SU-DHL-6 (cell line): ENCODE data around the gene HADH.

Experiments used
- H2AFZ ChIP-seq: fragments of 200-600 bp; sonication (generic); 2 replicates; pipeline ENCODE4 v1.6.1; 2014; ENCODE audit warnings: low read depth, mild to moderate bottlenecking, moderate library complexity, mixed read lengths, antibody characterized with exemption, low read length; ENCODE audit not compliant: severe bottlenecking
- H3F3A ChIP-seq: fragments of 200-600 bp; shearing (Covaris generic); 2 replicates; pipeline ENCODE4 v1.6.0; 2016; ENCODE audit warnings: antibody characterized with exemption, mild to moderate bottlenecking; ENCODE audit not compliant: insufficient read depth
- H3K27ac ChIP-seq: fragments of 200-600 bp; sonication (generic); 2 replicates; pipeline ENCODE4 v1.5.1; 2016; ENCODE audit warnings: low read depth, mild to moderate bottlenecking, low read length, moderate library complexity, mixed read lengths
- H3K27me3 ChIP-seq: fragments of 200-600 bp; sonication (generic), shearing (Covaris generic); 2 replicates; pipeline ENCODE4 v1.6.0; 2014; ENCODE audit warnings: mild to moderate bottlenecking, low read length
- H3K36me3 ChIP-seq: fragments of 200-600 bp; sonication (generic); 2 replicates; pipeline ENCODE4 v1.6.1; 2014; ENCODE audit warnings: mild to moderate bottlenecking, low read length, mixed read lengths
- H3K4me2 ChIP-seq: fragments of 300-600, 200-600 bp; shearing (Covaris generic), sonication (generic); 2 replicates; pipeline ENCODE4 v1.6.0; 2014; ENCODE audit warnings: low read length, low read depth, mild to moderate bottlenecking; ENCODE audit not compliant: poor library complexity, severe bottlenecking
- H3K4me3 ChIP-seq: fragments of 200-600 bp; sonication (generic); 2 replicates; pipeline ENCODE4 v1.5.1; 2014; ENCODE audit warnings: antibody characterized with exemption, low read length, mild to moderate bottlenecking, mixed read lengths; ENCODE audit not compliant: insufficient read depth, poor library complexity, severe bottlenecking
- H3K79me2 ChIP-seq: fragments of 200-600 bp; sonication (generic); 2 replicates; pipeline ENCODE4 v1.6.1; 2014; ENCODE audit warnings: mild to moderate bottlenecking, low read length, moderate library complexity; ENCODE audit not compliant: insufficient read depth
- H3K9ac ChIP-seq: fragments of 200-600 bp; sonication (generic); 2 replicates; pipeline ENCODE4 v1.7.0; 2014; ENCODE audit warnings: mild to moderate bottlenecking, low read length
- H3K9me2 ChIP-seq: fragments of 200-600 bp; sonication (generic); replicated peaks from 2 replicates; pipeline ENCODE4 v1.6.1; 2014; ENCODE audit warnings: low read length; ENCODE audit not compliant: insufficient read depth
- H3K9me3 ChIP-seq: fragments of 200-600 bp; sonication (generic); 2 replicates; pipeline ENCODE4 v1.6.1; 2014; ENCODE audit warnings: low read length, mixed read lengths; ENCODE audit not compliant: insufficient read depth
- H4K20me1 ChIP-seq: fragments of 200-600 bp; sonication (generic); 2 replicates; pipeline ENCODE4 v1.6.1; 2014; ENCODE audit warnings: low read depth, mild to moderate bottlenecking, antibody characterized with exemption, low read length, moderate library complexity, mixed read lengths
- CTCF ChIP-seq: fragments of 200-600 bp; sonication (generic); IDR thresholded peaks from one replicate; pipeline ENCODE4 v1.5.1; 2017; ENCODE audit warnings: antibody characterized with exemption, mild to moderate bottlenecking, low read length, moderate library complexity; ENCODE audit not compliant: insufficient read depth, poor library complexity, severe bottlenecking
- EZH2phosphoT487 ChIP-seq: fragments of 200-600 bp; sonication (generic), shearing (Covaris generic); conservative IDR thresholded peaks from 2 replicates; pipeline ENCODE4 v1.6.1; 2018; ENCODE audit warnings: mild to moderate bottlenecking, antibody characterized with exemption, low read length, moderate library complexity, mixed read lengths

The HADH gene

GRCh38 chr4:107989537-107990386, at the start of gene HADH:
Gene HADH (plus strand): TSS chr4:107989889. CDS start chr4:107989933, 44 bp downstream.
- H2AFZ ChIP-seq, result peak within 1 kb of the TSS; percentile 83
- peaks cover 6% of the 10 kb centered on the region; the same call in 1 of the 2 replicates for H4K20me1 ChIP-seq
- peaks cover 51% of the 10 kb centered on the region for H3K79me2 ChIP-seq
- no peak for TF ChIP-seq CTCF
- no peak for TF ChIP-seq EZH2phosphoT487
- H3K9me2 ChIP-seq, result no peaks in the 10 kb centered on the region
- 0 out of 2 replicates have a peak, but pooled peaks cover 8% of the 10 kb centered on the region for H3F3A ChIP-seq
- no peaks in the 10 kb centered on the region for H3K9me3 ChIP-seq
- H3K4me3 ChIP-seq, result peak within 1 kb of the TSS; percentile 86
- H3K27ac ChIP-seq, result peak within 1 kb of the TSS; percentile 66
- H3K9ac ChIP-seq, result peak within 1 kb of the TSS; percentile 99
- no peaks in the 10 kb centered on the region for H3K27me3 ChIP-seq
- no peaks in the 10 kb centered on the region for H3K36me3 ChIP-seq
- H3K4me2 ChIP-seq, result peak within 1 kb of the TSS; percentile 91

GRCh38 chr4:107945809-107946208, 43.9 kb upstream of the HADH start:
- Histone ChIP-seq H2AFZ (no peak overlapping the region), H3K9me3 (no peaks in the 10 kb centered on the region), H3K4me3 (no peak overlapping the region), H3K4me2 (no peak overlapping the region), H3K9ac (no peak overlapping the region), H3F3A (no peaks in the 10 kb centered on the region), H3K79me2 (no peaks in the 10 kb centered on the region), H4K20me1 (no peaks in the 10 kb centered on the region), H3K9me2 (no peaks in the 10 kb centered on the region), H3K27ac (no peak overlapping the region), H3K27me3 (no peaks in the 10 kb centered on the region), H3K36me3 (no peaks in the 10 kb centered on the region)
- TF ChIP-seq EZH2phosphoT487 (no peak), CTCF (no peak)

GRCh38 chr4:107950746-107951540, 38.7 kb upstream of the HADH start:
- H3K9me2 ChIP-seq, result no peaks in the 10 kb centered on the region
- no peak overlapping the region for H3K27ac ChIP-seq
- no peak overlapping the region for H2AFZ ChIP-seq
- H3K27me3 ChIP-seq, result no peaks in the 10 kb centered on the region
- H3F3A ChIP-seq, result no peaks in the 10 kb centered on the region
- no peak overlapping the region for H3K4me2 ChIP-seq
- no peaks in the 10 kb centered on the region for H3K79me2 ChIP-seq
- no peaks in the 10 kb centered on the region for H3K36me3 ChIP-seq
- no peak overlapping the region for H3K9ac ChIP-seq
- TF ChIP-seq EZH2phosphoT487, result no peak
- no peak for TF ChIP-seq CTCF
- no peaks in the 10 kb centered on the region for H4K20me1 ChIP-seq
- H3K4me3 ChIP-seq, result no peak overlapping the region
- no peaks in the 10 kb centered on the region for H3K9me3 ChIP-seq
